Ramos (cell line): ENCODE results near the gene IGFBP7.

Source experiments
- in situ Hi-C: fragments of 300-500 bp; cut with MboI; formaldehyde crosslinking; loops from one replicate; pipeline ENCODE4 v1.14.3; 2022; ENCODE audit warnings: low sequenced_read_pairs; ENCODE audit not compliant: unreplicated experiment

IGFBP7 gene

DNA sequence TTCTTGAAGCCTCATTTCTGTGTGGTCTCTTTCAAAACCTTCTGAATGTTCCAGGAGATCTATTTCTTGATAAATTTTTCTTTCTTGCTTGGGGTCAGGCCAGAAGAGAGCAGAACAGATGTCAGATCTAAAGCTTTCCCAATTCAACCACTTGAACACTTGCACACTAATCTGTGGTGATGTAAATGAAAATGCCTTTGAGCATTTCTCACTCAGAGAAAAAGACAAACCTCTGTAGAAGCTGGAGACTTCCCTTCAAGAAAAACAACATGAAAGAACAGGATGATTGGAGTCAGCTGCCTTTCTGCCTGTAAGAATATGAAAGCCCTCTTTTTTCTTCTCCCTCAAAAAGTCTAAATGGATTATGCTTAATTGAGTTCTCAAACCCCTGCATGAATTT is 11.2 kb downstream of the IGFBP7 start:
- in situ Hi-C loops = no loop called here

DNA sequence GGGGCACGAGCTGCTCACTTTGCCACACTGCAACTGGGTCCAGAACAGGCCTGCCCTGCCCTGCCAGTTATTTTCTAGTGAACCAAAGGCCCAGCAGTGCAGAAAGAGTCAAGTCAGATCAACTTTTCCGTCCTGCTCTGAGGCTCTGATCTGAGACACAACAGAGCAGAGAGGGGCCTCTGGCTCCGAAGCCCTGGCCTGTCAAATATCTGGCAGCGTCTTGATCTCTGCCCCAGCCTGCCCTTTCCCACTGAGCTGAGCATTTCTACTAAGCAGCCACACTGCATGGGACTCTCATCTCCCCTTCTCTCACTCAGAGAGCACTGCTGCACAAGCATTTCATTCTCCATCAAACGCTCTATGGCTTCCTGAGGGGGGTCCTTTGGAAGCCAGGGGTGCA is 11.8 kb downstream of the IGFBP7 start:
- in situ Hi-C loops = no loop called here

GRCh38 chr4:57097711-57098110 is 12.5 kb downstream of the IGFBP7 start:
- in situ Hi-C loops = no loop called here

DNA sequence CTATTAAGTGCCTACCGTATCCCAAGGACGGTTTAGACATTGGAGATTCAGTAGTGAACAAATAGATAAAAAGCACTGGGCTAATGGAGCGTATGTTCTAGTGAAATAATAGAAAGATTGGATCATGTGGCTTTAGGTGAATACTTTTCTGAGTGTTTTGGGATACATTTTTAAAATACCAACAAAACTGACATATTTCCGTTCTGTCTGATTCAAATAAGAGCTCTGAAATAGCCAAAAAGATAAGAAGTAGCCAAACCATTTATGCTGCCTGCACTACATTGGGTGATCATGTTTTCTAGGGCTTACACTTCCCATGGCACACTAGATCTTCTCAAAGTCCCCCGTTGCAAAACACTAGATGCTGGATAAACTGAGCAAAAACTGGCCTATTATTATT is 14.2 kb downstream of the IGFBP7 start:
- in situ Hi-C loops = no loop called here

DNA sequence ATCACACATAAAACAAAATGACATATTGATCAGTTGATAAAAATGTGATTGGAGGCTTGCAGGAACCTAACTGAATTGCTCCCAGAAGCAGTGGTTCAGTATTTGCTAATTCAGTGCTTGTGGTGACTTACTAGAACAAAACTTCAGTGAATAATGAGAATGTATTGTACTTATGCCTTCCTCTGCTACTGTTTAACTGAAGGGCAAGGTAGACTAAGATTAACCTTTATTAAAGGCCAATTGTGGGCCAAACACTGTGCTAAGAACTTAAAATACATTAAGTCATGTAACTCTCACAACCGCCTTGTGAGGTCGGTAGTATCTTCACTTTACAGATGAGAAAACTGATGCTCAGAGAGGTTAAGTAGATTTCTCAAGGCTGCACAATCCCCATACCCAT is 14.9 kb downstream of the IGFBP7 start:
- in situ Hi-C loops = no loop called here

DNA sequence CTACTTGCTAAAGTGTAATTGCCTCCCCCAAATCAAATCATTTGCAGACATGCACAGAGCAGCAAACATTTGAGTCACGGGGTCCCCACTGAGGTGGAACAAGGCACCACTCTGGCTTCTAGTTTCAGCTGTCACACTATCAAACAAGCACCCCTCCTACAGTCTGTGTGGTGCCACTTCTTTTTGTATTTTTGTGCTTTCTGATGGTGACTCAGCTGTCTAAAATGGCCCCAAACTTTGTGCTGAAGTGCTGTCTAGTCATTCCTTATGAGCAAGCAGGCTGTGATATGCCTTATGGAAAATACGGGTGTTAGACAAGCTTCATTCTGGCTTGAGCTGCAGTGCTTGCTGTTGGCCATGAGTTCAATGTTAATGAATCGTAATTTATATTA is 15.4 kb downstream of the IGFBP7 start:
- in situ Hi-C loops = no loop called here

DNA sequence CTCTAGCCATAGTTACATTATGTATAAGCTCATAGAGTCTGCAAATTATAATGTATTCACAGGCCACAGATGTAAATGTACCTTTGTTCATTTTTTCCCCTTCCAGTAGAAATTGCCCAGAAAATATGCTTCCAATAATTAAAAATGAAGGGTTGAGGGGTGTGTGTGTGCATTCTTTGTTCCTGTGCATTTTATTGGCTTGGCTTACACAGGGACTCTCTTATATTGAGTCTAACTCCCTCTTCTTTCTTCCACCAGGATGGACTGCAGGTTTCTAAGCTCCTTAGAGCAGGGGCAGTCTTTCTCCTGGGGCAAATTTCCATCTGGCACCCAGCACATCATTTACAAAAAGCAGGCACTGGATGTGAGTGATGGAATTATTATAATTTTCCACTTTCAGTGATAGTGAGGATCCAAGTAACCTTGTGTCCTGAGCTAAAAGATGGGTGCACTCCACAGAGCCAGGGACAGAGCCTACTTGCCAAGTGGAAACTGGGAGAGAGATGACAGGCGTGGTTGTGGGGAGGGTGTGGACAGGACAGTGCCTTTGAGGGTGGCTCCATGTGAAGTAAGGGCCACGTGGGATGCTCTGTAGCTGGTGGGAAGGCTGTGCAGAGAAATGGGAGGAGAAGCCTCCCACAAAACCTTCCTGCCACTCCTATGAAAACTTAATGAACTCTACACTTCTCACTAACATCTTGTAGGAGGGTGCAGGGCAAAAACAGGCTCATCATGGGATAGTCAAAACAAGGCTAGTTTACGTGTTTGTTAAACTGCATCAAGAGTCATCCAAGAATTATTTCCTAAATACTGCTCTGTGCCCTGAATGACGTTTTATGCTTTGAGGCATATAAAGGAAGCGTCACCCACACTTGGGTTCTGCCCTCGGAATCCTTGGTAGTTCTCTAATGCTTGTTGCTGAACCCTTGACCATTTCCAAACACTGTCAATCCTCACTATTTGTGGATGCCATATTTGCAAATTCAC is 16.0 kb downstream of the IGFBP7 start:
- in situ Hi-C loops = no loop called here

DNA sequence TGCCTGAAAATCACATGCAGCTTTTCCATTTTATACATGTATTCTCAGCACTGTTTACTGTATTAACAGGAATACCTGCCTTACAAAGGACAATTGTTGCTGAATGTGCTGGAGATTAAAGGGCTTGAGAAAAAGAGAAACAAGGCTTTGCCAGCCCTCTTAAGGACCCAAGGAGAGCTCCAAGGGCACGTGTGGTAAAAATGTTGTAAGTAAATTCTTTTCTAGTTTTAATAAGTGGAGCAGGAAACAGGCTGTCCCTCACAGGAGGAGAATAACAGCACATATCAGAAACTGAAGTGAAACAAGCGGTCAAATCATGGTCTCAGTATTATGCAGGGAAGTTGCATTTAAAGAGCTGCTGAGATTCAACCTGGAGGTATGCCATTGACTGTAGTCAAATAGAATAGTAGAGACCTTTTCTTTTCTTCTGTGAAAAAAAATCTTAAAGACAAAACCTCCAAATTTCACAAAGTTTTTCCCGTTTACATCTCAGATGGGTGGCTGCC is 18.5 kb downstream of the IGFBP7 start:
- in situ Hi-C loops = no loop called here

GRCh38 chr4:57090079-57090478 is 20.1 kb downstream of the IGFBP7 start:
- in situ Hi-C loops = no loop called here

- in situ Hi-C loops = no loop called here
These were observed 20.6 kb downstream of the IGFBP7 start for GRCh38 chr4:57089549-57089948.

GRCh38 chr4:57086031-57086723 is 24.0 kb downstream of the IGFBP7 start:
- in situ Hi-C loops = no loop called here

DNA sequence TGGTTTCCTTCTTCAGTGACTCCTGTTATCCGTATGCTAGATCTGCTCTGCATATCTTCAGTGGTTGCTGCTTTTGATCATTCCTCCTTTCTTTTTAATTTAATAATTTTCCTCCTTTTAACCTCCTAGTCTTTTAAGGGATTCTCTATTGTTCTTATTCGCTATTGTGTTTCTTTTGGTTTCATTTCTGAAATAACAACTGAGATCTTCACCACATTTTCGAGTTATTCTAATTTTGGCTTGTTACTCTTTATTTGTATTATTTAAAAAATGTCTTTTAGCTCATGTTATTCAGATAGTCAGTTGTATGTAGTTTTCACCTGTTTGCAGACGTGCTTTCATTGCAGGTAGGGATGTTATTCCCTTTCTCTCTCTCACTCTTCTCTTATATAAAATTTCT is 24.9 kb downstream of the IGFBP7 start:
- in situ Hi-C loops = no loop called here

GRCh38 chr4:57084360-57084759 is 25.8 kb downstream of the IGFBP7 start:
- in situ Hi-C loops = no loop called here

GRCh38 chr4:57083090-57083489 is 27.1 kb downstream of the IGFBP7 start:
- in situ Hi-C loops = no loop called here

- in situ Hi-C loops = no loop called here
These were observed 28.2 kb downstream of the IGFBP7 start for GRCh38 chr4:57081651-57082621.

- in situ Hi-C loops = no loop called here
These were observed 29.2 kb downstream of the IGFBP7 start for GRCh38 chr4:57080781-57081650.

DNA sequence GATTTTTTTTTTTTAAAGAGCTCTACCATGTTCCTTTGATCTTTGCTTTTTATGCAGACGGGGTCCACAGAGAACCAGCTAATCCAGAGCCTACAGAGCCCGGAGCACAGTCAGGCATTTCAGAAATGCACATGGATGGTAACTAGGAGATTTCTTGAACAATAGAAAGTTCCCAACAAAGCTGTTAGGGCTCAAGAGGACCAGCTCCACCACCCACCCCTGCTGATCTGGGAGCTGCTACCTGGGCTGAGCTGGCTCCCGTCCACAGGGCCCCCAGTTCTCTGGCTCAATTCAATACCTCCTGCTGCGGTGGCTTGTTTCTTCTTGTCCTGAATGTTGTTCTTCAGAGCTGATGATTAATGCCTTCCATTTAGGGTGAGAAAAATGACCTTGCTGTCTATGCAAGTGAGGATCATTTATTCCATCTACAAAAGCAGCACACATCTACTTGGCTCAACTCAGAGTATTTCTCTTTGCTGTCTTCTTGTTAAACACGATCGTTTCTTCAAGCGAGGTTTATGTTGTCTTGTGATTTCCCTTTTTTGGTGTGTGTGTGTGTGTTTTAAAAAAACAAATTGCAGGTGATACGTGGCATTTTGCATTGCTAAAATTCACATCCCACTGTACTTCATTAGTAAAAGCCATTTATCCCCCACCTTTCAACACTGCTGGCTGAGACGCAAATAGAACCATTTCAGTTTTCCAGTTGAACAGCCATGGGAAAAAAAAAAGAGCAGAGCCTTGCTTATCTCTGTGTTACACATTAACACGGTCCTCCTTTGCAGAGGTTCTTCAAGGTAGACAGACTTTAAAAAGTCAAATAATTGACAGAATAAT is 31.3 kb downstream of the IGFBP7 start:
- in situ Hi-C loops = no loop called here

DNA sequence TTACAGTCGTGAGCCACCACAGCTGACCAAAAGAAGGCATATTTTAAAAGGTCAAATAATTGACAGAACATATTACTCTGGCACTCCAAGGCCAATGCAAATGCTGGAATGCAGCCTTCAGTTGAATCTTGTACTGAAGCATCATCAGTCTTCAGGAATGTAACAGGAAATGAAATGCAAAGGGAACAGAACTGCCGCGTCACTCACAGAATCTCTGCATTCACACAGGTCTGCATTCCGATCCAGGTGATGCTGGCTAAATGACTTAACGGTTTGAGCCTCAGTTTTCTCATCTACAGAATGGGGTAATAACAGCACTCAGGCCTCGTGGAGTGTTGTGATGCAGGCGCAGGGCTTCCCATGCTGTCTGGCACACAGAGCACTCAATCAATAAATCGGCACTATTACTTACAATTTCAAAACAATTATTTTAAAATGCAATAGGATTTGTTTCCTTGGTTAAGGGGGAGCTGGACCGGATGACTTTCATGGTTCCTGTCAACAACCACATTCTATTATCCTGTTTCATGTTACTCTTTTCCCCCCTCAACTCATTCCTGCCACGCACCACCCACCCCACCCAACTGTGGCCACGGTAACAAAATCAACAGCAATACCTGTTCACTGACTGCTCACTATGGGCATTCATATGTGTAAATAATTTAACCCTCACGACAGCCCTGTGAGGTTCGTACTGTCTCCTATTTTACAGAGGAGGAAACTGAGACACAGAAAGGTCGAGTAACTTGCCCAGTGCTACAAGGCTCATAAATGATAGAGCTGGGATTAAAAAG is 32.4 kb downstream of the IGFBP7 start:
- in situ Hi-C loops = no loop called here
